ENCODE results near the gene PRRT1. TPM values are rescaled to one million over a fixed set of nuclear protein-coding genes. Genes with fewer than 3 reads are reported as not detected.
"Not testable (repeated sequence)": the region's sequence is repeated elsewhere in the genome, so short reads cannot be mapped to it uniquely, and the experiment has no call there.

Gene PRRT1
- not detected for polyA plus RNA-seq

- Mint-ChIP-seq H3K4me1 (peaks cover 52 to 66% of the 10 kb centered on the region in 2 donors), H3K4me3 (peak within 1 kb of the TSS; percentile 17 to 99 (median 71)), H3K9me3 (peaks cover 0 to 6% (median 2%) of the 10 kb centered on the region in 6 donors), H3K27ac (peak within 1 kb of the TSS in 5 of 6 donors; percentile 90 to 95 (median 94)), H3K36me3 (no peaks in the 10 kb centered on the region), H3K27me3 (ENCODE audit: low read depth in 3 of 3) (peaks cover 9 to 18% (median 17%) of the 10 kb centered on the region in 3 donors)
- DNase-seq: no peak
These were observed at the start of gene PRRT1 for GRCh38 chr6:32151863-32152768. Gene PRRT1 (minus strand): TSS chr6:32151939. CDS start chr6:32151827, 112 bp downstream.

DNA sequence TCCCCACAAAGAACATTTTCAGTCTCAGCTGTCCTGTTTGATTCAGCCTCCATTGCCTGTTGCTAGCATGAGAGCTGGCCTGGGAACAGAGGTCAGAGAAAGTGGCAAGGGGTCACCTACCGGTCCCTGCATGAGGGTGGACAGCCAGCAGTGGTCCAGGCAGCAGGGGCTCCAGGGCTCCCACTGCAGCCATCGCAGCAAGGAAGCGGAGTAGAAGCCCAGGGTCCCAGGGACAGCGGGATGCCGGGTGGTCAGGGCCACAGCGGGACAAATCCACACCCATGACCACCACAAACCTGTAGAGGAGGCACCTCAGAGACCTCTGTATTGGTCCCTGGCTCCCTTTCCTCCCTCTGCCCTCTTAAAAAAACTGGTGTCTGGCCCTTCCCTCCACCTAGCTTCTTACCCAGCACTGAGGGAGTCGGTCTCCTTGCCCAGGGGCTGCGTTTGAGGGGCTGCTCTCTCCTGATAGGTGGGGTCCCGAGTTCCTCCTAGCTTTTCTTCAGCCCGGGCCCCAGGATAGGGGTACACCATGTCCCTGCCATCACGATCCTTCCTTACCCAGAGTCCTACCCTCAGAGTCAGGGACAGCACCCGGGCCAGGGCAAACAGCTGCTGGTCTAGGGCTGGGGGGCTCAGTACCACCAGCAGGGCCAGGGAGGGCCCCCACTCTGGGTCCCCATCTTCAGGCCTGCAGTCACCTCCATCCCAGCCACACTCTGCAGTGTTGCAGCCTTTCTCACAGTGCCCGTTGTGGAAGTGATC, 49.2 kb upstream of the PRRT1 start:
- H3K4me3 Mint-ChIP-seq: no peak overlapping the region
- peaks cover 0 to 4% (median 0%) of the 10 kb centered on the region in 3 donors for H3K36me3 Mint-ChIP-seq
- H3K27ac Mint-ChIP-seq: peak overlapping the region in 1 of 6 donors; percentile 57
- peaks cover 5 to 15% (median 10%) of the 10 kb centered on the region in 3 donors for H3K27me3 Mint-ChIP-seq (ENCODE audit: low read depth in 3 of 3)
- no peaks in the 10 kb centered on the region for H3K9me3 Mint-ChIP-seq
- peaks cover 10 to 11% of the 10 kb centered on the region in 2 donors for H3K4me1 Mint-ChIP-seq
- DNase-seq: no peak

DNA sequence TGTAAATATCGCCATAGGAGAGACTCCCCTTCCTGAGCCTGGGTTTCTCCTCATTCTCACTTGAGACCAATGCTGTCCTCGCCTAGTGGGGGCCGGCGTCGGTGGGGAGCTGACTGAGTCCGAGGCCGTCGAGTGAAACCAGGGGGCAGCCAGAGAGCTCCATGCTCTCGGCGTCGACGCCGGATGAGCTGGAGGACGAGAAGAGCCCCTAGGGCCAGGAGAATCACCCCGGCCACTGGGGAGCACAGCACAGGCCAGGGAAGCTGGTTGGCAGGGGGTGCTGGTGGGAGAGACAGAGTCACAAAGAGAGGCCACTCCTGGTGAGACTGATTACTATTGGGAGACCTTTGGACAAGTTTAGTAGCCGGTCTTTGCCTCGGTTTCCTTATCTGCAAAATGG, 47.1 kb upstream of the PRRT1 start:
- Mint-ChIP-seq H3K36me3 (no peaks in the 10 kb centered on the region), H3K27ac (peak overlapping the region in 4 of 6 donors; percentile 40 to 99 (median 66))

GRCh38 chr6:32198345-32198696, 46.6 kb upstream of the PRRT1 start:
- peaks cover 32 to 33% of the 10 kb centered on the region in 2 donors for H3K4me1 Mint-ChIP-seq
- H3K27ac Mint-ChIP-seq: peak overlapping the region in 4 of 6 donors; percentile 40 to 99 (median 66)
- no peaks in the 10 kb centered on the region for H3K36me3 Mint-ChIP-seq
- DNase-seq: no peak
- H3K27me3 Mint-ChIP-seq (ENCODE audit: low read depth in 3 of 3): peaks cover 8 to 12% (median 12%) of the 10 kb centered on the region in 3 donors
- H3K9me3 Mint-ChIP-seq: no peaks in the 10 kb centered on the region
- H3K4me3 Mint-ChIP-seq: peak overlapping the region in 1 of 5 donors; percentile 42

More for the DNA sequence above, 47.1 kb upstream of the PRRT1 start:
- no peaks in the 10 kb centered on the region for H3K9me3 Mint-ChIP-seq
- H3K27me3 Mint-ChIP-seq (ENCODE audit: low read depth in 3 of 3): peaks cover 8 to 12% (median 12%) of the 10 kb centered on the region in 3 donors
- peaks cover 27% of the 10 kb centered on the region in 2 donors for H3K4me1 Mint-ChIP-seq
- H3K4me3 Mint-ChIP-seq: peak overlapping the region in 1 of 5 donors; percentile 51
- DNase-seq: no peak

DNA sequence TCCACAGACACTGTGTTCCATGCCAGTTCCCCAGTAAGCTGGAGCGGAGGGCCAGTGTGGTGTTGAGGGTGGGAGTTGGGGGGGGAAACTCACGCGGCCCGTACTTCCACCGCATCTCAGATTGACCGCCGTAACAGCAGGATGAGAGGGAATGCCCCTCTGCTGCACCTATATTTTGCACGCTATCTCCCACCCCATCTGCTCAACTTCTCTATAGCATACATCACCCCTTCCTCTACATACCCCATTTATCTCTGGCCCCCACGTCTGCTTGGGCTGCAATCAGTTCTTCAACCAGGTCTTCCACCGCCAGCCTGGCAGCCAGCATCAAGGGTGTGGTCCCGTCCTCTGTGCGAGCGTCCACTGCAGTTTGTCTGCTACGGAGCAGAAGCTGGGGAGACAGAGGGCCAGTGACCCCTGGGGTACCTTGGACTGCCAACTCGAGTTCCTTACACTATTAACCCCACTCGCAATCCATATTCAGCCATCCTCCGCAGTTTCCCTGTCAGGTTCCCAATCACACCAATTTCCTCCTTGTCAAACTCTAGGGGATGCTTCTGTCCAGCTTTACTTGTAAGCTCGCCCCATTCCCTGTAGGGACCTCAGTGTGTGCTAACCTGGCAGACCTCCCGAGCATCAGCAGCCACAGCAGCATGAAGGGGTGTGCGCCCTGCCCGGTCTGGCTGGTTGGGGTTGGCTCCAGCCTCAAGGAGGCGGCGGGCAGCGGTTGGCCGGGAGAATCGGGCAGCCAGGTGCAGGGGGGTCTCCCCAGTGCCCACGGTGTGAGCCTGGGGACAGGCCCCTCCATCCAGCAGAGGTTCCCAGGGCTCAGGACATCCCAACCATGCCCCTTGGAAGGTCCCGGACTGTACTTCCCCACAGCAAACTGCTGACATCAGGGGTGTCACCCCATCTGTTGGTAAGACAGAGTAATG, 45.2 kb upstream of the PRRT1 start:
- peaks cover 42 to 44% of the 10 kb centered on the region in 2 donors for H3K4me1 Mint-ChIP-seq
- no peaks in the 10 kb centered on the region for H3K36me3 Mint-ChIP-seq
- H3K9me3 Mint-ChIP-seq: no peaks in the 10 kb centered on the region
- DNase-seq: no peak
- peaks cover 10 to 16% (median 14%) of the 10 kb centered on the region in 3 donors for H3K27me3 Mint-ChIP-seq (ENCODE audit: low read depth in 3 of 3)
- H3K27ac Mint-ChIP-seq: peak overlapping the region; percentile 99 to 100 (median 100)
- H3K4me3 Mint-ChIP-seq: peak overlapping the region; percentile 98 to 99 (median 98)

DNA sequence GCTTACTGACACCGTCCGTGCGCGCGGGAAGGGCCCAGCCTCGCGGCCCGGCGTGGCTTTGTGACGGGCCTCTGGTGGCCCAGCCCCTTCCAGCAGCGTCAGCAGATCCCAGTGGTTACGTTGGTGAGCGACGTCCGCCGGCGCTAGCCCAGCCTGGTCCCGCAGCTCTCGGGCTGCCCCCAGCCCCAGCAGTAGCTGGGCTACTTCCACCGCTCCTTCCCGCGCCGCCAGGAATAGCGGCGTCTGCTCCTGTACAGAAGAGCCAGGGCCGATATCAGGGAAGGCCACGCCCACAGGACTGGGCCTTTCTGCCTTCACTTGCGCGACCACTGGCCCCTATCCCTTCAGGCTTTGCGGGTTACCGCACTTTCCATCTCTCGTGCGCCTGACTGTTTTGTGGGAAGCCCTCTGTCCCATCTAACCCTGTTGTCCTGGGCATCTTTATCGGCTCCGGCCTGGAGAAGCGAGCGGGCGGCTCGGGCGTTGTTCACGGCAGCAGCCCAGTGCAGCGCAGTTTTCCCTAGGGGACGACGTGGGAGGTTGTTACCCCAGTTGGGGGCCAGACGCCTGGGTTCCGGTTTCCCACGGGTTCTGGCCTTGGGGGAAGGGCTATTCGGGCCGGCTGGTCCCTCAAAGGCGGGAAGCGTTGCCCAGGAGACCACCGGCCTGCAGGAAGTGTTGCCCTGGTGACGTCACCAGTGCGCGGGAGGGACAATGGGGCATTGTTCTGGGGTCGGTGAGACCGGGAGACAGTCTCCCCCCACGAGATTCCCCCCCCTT, 44.4 kb upstream of the PRRT1 start:
- H3K27ac Mint-ChIP-seq: peak overlapping the region; percentile 99 to 100 (median 100)
- H3K36me3 Mint-ChIP-seq: no peaks in the 10 kb centered on the region

GRCh38 chr6:32195652-32195901, 43.8 kb upstream of the PRRT1 start:
- H3K4me1 Mint-ChIP-seq: peaks cover 53 to 56% of the 10 kb centered on the region in 2 donors
- peaks cover 12 to 22% (median 18%) of the 10 kb centered on the region in 3 donors for H3K27me3 Mint-ChIP-seq (ENCODE audit: low read depth in 3 of 3)
- no peaks in the 10 kb centered on the region for H3K9me3 Mint-ChIP-seq
- peak; percentile 100 for DNase-seq
- H3K36me3 Mint-ChIP-seq: no peaks in the 10 kb centered on the region
- peak overlapping the region; percentile 99 to 100 (median 100) for H3K27ac Mint-ChIP-seq
- peak overlapping the region; percentile 98 to 99 (median 98) for H3K4me3 Mint-ChIP-seq

More for the DNA sequence above, 44.4 kb upstream of the PRRT1 start:
- Mint-ChIP-seq H3K9me3 (no peaks in the 10 kb centered on the region), H3K27me3 (ENCODE audit: low read depth in 3 of 3) (peaks cover 11 to 21% (median 18%) of the 10 kb centered on the region in 3 donors), H3K4me1 (peaks cover 50 to 52% of the 10 kb centered on the region in 2 donors), H3K4me3 (peak overlapping the region; percentile 98 to 99 (median 98))
- peak; percentile 81 to 87 (median 84) for DNase-seq

DNA sequence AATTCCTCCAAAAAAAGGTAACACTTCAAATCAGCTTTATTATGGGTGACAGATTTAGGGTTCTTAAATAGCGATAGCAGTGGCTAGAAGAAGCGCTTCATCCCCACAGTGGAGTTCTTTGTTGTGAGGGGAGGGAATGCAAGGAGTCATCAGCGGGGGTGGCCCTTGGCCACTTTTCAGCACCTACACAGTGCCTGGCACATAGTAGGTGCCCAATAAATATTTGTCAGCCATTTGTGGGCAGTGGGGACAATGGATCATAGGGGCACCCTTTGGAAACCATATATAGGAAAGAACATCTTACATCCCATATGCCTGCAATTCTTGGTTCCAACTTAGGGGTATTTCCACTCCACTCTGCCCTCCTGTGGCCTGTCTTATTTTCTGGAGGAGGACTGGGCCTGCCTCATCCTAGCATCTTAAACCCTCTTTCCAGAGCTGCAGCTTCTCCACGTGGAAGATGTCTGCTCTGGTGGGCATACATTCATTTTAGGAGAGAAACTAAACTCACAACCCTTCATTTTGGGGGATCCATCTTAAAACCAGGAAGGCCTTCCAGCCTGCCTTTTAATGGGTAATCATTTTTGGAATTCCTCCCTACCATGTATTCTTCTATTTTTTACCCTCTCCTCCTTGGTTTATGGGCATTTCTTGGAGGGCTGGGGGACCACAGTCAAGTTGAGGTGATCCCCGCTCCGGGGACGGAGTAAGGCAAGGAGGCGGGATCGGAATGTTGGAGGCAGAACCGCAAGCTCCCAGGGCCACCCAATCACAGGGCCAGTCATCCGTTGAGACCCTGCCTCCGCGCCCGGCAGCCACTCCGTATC, 43.3 kb upstream of the PRRT1 start:
- peak overlapping the region; percentile 94 to 100 (median 100) for H3K27ac Mint-ChIP-seq
- DNase-seq: no peak
- H3K9me3 Mint-ChIP-seq: no peaks in the 10 kb centered on the region
- H3K4me1 Mint-ChIP-seq: peaks cover 58 to 61% of the 10 kb centered on the region in 2 donors
- H3K4me3 Mint-ChIP-seq: peak overlapping the region; percentile 98 to 99 (median 98)
- no peaks in the 10 kb centered on the region for H3K36me3 Mint-ChIP-seq
- H3K27me3 Mint-ChIP-seq (ENCODE audit: low read depth in 3 of 3): peaks cover 16 to 23% (median 22%) of the 10 kb centered on the region in 3 donors

GRCh38 chr6:32194388-32194787, 42.6 kb upstream of the PRRT1 start:
- peak overlapping the region; percentile 95 to 99 (median 98) for H3K4me3 Mint-ChIP-seq
- peak overlapping the region; percentile 99 to 100 (median 100) for H3K27ac Mint-ChIP-seq
- no peaks in the 10 kb centered on the region for H3K36me3 Mint-ChIP-seq
- H3K27me3 Mint-ChIP-seq (ENCODE audit: low read depth in 3 of 3): peaks cover 16 to 25% (median 23%) of the 10 kb centered on the region in 3 donors
- no peak for DNase-seq
- no peaks in the 10 kb centered on the region for H3K9me3 Mint-ChIP-seq
- H3K4me1 Mint-ChIP-seq: peaks cover 59 to 63% of the 10 kb centered on the region in 2 donors

GRCh38 chr6:32193096-32193495, 41.4 kb upstream of the PRRT1 start:
- Mint-ChIP-seq H3K4me3 (peak overlapping the region; percentile 95 to 96 (median 96)), H3K27ac (peak overlapping the region; percentile 99 to 100 (median 99)), H3K4me1 (peaks cover 71 to 74% of the 10 kb centered on the region in 2 donors), H3K27me3 (ENCODE audit: low read depth in 3 of 3) (peaks cover 16 to 31% (median 27%) of the 10 kb centered on the region in 3 donors)
- not testable (repeated sequence) for H3K36me3 Mint-ChIP-seq, DNase-seq, H3K9me3 Mint-ChIP-seq

DNA sequence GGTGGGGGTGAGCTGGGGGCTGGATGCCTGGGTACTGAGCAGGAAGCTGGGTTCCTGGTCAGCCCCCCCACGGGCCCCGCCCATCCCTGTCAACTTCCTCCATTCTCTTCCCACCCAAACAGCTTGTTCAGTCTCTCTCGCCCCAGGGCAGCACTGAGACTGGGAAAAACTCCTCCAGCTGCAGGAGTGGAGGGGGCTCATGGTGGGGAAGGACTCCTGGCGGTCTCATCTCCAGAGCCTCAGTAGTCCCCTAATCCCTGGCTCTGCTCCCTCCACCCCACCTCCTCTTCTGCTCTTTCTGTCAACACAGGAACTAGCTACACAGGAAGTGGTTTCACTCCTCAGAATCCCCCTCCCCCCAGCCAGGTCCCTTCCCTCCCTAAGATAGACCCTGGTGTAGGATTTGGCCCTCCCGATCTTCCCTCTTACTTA, 40.9 kb upstream of the PRRT1 start, which contains the start of gene GPSM3:
GPSM3 (minus strand) TSS at position 36 of the 432 bp plus-strand sequence. CDS start 130 bp downstream, outside the sequence.
- H3K27me3 Mint-ChIP-seq (ENCODE audit: low read depth in 3 of 3): peaks cover 16 to 31% (median 27%) of the 10 kb centered on the region in 3 donors
- H3K36me3 Mint-ChIP-seq: peaks cover 0 to 6% (median 0%) of the 10 kb centered on the region in 3 donors
- peak within 1 kb of the TSS; percentile 99 to 100 (median 100) for H3K27ac Mint-ChIP-seq
- peak within 1 kb of the TSS; percentile 95 to 96 (median 96) for H3K4me3 Mint-ChIP-seq
- H3K9me3 Mint-ChIP-seq: no peaks in the 10 kb centered on the region
- H3K4me1 Mint-ChIP-seq: peaks cover 73 to 78% of the 10 kb centered on the region in 2 donors
- DNase-seq: peak; percentile 55 to 68 (median 65)
